ENCODE results near the gene HERC3.
A peak's percentile ranks its signal among the peaks of the same experiment; 100 is the strongest.

HERC3 gene

DNA sequence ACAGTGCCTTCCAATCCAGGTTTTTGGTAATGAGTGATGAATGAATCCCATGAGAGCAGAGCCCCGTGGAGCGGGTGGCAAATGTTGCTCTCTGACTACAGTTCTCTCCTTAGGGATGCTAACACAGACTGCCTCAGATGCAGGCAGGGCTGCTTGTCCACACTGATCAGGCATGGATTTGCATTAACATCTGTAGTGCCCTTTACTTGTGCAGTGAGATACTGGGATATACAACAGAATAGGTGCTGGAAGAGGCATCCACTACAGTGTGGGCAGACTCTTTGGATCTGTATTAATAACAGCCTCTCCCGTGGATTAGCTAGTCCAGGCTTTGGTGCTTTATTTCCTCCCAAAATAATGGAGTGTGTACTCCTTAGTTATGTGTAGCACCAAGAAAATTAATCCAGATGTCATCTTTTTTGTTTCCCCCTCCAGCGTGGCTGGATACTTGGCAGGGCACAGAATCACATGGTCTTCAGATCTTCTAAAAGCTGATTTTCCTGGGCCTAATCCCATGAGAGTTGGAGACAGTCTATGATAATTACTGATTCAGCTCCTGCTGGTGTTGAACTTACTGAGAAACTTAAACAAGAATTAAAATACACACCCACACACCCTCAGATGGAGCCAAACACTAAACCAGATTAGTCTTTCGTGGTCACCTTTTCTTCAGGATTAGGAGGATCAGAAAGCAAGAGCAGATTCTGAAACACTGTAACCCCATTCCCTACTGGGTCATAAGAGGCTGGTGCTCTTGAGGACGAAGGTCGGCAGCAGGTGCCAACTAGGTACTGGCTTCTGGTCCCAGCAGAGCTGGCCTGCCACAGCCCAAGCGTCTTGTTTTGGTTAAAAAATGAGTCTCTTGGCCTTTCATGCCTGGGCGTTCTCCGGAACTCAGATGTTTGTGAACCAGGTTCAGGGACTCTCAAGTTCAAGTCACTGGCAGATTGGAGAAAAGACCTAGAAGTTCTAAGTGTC is 128.5 kb downstream of the HERC3 start:
- TF ChIP-seq, protein P1, sequence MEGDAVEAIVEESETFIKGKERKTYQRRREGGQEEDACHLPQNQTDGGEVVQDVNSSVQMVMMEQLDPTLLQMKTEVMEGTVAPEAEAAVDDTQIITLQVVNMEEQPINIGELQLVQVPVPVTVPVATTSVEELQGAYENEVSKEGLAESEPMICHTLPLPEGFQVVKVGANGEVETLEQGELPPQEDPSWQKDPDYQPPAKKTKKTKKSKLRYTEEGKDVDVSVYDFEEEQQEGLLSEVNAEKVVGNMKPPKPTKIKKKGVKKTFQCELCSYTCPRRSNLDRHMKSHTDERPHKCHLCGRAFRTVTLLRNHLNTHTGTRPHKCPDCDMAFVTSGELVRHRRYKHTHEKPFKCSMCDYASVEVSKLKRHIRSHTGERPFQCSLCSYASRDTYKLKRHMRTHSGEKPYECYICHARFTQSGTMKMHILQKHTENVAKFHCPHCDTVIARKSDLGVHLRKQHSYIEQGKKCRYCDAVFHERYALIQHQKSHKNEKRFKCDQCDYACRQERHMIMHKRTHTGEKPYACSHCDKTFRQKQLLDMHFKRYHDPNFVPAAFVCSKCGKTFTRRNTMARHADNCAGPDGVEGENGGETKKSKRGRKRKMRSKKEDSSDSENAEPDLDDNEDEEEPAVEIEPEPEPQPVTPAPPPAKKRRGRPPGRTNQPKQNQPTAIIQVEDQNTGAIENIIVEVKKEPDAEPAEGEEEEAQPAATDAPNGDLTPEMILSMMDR (IDR thresholded peaks at IDR 0.05): no peak
- Histone ChIP-seq H3K27ac (peak overlapping the region in 1 of 2 donors; percentile 40), H3K4me3 (no peak overlapping the region)
- no peak for DNase-seq (ENCODE audit: low spot score)

DNA sequence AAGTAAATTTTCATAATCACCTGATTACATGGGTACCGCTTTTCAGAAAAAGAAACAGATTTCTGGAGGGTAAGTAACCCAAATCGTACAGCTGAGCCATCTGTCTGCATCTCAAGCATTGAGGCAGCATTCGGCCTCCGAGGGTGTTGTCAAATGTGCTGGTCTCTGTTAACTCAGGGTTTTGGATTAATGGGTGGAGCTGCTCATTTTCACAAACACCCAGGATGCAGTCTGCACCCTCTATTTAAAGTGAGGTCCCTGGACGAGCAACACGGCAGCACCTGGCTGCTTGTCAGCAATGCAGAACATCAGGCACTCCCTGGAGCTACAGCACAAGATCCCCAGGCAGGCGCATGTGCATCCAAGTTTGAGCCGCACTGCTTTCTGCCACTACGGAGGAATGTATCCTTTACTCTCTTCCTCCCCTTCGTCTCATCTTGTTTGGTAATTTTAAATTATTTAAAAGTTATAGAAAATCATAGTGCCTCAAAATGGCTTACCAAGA is 130.0 kb downstream of the HERC3 start:
- DNase-seq (ENCODE audit: low spot score): no peak
- TF ChIP-seq, protein P1 (IDR thresholded peaks at IDR 0.05): no peak
- Histone ChIP-seq H3K27ac (peak overlapping the region in 1 of 2 donors; percentile 15), H3K4me3 (no peak overlapping the region)

DNA sequence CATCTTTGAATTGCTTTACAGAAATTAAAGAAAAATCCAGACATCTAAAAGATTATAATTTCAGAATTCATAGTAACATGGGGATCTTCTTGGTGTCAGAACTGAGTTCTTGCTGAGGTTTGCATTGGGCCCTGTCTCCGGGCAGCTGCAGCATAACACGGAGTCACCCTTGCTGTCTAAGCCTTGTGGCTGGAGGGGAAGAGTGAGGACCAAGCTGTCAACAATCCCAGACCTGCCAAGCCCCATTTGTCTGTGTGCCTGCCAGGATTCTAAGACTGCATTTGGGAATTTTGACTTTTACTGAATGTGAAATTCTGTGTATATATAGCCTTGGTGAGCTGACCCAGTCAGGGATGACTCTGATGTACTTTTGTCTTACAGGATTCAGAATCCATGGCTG is 130.5 kb downstream of the HERC3 start:
- TF ChIP-seq, protein P1 (IDR thresholded peaks at IDR 0.05): no peak
- Histone ChIP-seq H3K27ac (peak overlapping the region in 1 of 2 donors; percentile 14), H3K4me3 (no peak overlapping the region)
- DNase-seq (ENCODE audit: low spot score): no peak

DNA sequence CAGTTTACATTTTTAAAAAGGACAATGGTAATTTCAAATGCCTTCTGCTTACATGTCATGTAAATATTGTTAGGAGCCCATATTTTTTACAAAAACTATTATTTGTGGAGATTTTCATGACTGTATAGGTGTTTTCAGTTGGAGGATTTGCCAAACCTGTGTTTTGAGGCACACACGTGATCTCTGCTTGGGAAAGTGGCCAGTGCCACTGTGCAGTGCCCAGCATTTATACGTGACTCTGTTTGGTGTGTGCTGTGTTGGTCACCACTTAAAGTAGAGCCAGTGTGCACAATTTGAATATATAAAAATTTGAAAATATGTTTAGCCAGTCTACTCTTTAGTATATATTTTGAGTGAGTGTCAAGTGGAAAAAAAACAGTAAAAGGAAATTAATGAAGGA is 132.1 kb downstream of the HERC3 start:
- H3K27ac ChIP-seq: no peak overlapping the region
- no peak overlapping the region for H3K4me3 ChIP-seq
- TF ChIP-seq, protein P1 (IDR thresholded peaks at IDR 0.05): no peak
- no peak for DNase-seq (ENCODE audit: low spot score)

DNA sequence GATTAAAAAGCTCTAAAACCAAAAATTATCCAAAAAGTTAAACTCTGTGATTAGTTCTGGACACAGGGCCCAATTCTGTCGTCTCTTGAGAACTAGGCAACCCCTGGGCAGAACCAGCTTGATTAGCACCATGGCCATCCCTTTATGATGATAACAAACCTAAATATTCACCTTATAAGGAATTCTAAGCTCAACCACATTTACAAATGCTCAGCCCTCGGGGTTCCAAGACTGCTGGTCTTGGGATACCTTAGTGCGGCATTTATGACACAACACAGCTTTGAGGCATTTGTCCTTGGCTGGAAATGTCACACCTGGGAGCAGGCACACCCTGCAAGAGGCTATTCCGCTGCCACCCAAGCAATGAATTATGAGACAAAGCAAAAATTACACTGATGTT is 132.9 kb downstream of the HERC3 start:
- no peak overlapping the region for H3K4me3 ChIP-seq
- TF ChIP-seq, protein P1 (IDR thresholded peaks at IDR 0.05): no peak
- H3K27ac ChIP-seq: no peak overlapping the region
- DNase-seq (ENCODE audit: low spot score): no peak

DNA sequence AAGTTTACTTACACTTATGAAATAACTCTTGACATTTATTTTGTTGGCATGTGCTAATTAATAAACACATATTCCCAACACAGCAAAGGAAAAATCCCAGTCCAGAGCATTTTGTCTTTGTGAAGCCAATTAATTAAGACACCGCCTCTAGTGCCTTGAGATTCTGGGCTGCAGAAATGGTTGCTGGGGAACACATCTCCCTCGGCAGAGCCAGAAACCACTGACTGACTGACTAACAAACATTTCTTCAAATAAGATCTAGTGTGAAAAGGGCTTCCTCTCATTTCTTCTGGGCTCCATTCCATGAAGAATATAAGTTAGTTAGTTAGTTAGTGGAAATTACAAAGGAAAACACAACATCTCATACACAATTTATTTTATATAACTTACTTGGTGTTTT is 133.7 kb downstream of the HERC3 start:
- TF ChIP-seq, protein P1 (IDR thresholded peaks at IDR 0.05): no peak
- H3K27ac ChIP-seq: no peak overlapping the region
- no peak overlapping the region for H3K4me3 ChIP-seq
- DNase-seq (ENCODE audit: low spot score): no peak

DNA sequence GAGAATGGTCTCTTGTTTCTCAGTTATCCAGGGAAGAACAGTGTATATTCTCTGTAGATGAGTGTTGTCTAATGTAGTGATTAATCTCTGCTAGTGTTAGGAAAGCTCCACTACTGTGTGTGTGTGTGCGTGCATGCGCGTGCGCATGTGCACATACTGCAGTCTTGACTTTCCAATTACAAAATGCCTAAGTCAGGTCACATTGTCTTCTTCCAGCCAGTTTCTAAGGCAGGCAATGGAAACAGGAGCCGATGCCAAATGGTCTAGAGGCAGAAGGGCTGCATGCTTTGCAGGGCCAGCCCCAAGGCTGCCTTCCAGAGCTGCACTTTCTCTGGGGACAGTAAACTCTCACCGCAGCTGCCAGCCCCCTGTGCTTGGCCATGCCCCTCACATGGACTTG is 135.9 kb downstream of the HERC3 start:
- no peak for DNase-seq (ENCODE audit: low spot score)
- no peak overlapping the region for H3K4me3 ChIP-seq
- peak overlapping the region in 1 of 2 donors; percentile 35 for H3K27ac ChIP-seq
- TF ChIP-seq, protein P1 (IDR thresholded peaks at IDR 0.05): no peak

Measured in coronary artery (tissue), 2 donors.